GM12875 (cell line): ENCODE results near the gene ZNF83.
"Not testable (repeated sequence)": the region's sequence is repeated elsewhere in the genome, so short reads cannot be mapped to it uniquely, and the experiment has no call there.

Experiments
- H3K4me3 ChIP-seq: one replicate; pipeline ENCODE4 v1.5.1; 2011; ENCODE audit warnings: low read depth, low read length, control low read depth
- TF ChIP-seq, protein P1 (sequence below): IDR thresholded peaks from 2 replicates; pipeline ENCODE4 v1.5.1; 2011; ENCODE audit warnings: low read depth, mild to moderate bottlenecking, control low read depth, inconsistent platforms, low read length, moderate library complexity, borderline replicate concordance; ENCODE audit not compliant: insufficient read depth

The ZNF83 gene

DNA sequence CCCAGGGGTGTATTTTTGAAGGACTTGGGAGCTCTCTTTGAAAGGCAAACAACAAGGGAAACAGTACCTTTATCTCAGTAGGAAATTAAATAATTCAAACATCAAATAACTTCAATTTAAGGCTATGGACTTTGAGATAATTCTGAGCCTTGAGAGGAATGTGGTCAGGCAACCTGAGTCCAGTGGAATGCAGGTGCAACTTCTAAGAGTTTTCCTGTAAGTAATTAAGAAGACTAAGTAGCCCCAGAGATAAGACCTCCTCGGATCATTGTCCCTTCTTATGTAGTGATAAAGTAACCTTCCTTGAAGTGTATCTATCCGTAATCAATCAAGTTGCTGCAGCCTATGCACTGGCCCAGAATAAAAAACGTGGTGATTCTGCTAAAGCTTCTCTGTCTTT, 38.9 kb downstream of the ZNF83 start:
- TF ChIP-seq, protein P1, sequence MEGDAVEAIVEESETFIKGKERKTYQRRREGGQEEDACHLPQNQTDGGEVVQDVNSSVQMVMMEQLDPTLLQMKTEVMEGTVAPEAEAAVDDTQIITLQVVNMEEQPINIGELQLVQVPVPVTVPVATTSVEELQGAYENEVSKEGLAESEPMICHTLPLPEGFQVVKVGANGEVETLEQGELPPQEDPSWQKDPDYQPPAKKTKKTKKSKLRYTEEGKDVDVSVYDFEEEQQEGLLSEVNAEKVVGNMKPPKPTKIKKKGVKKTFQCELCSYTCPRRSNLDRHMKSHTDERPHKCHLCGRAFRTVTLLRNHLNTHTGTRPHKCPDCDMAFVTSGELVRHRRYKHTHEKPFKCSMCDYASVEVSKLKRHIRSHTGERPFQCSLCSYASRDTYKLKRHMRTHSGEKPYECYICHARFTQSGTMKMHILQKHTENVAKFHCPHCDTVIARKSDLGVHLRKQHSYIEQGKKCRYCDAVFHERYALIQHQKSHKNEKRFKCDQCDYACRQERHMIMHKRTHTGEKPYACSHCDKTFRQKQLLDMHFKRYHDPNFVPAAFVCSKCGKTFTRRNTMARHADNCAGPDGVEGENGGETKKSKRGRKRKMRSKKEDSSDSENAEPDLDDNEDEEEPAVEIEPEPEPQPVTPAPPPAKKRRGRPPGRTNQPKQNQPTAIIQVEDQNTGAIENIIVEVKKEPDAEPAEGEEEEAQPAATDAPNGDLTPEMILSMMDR, result no peak

DNA sequence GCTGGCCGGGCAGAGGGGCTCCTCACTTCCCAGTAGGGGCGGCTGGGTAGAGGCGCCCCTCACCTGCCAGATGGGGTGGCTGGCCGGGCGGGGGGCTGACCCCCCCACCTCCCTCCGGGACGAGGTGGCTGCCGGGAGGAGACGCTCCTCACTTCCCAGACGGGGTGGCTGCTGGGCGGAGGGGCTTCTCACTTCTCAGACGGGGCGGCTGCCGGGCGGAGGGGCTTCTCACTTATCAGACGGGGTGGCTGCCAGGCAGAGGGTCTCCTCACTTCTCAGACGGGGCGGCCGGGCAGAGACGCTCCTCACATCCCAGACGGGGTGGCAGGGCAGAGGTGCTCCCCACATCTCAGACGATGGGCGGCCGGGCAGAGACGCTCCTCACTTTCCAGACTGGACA, 44.7 kb downstream of the ZNF83 start:
- H3K4me3 ChIP-seq, result not testable (repeated sequence)

More for the DNA sequence above, 38.9 kb downstream of the ZNF83 start:
- H3K4me3 ChIP-seq, result no peak overlapping the region

DNA sequence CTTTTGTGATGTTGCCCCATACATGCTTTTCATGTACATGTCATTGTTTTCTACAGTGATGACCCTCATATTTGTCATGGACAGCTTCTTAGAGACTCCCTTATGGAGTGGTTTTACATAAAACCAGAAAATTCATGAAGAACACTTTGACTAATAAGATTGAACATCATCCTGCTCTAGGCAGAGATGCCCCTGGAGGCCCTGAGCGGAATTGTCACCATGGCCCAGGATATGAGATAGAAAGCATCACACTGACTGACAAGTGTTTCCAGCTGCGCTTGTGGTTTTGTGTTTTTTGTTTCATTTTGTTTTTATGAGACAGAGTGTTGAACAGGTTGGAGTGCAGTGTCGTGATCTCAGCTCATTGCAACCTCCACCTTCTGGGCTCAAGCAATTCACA, 45.9 kb downstream of the ZNF83 start:
- TF ChIP-seq, protein P1, result no peak
- no peak overlapping the region for H3K4me3 ChIP-seq

DNA sequence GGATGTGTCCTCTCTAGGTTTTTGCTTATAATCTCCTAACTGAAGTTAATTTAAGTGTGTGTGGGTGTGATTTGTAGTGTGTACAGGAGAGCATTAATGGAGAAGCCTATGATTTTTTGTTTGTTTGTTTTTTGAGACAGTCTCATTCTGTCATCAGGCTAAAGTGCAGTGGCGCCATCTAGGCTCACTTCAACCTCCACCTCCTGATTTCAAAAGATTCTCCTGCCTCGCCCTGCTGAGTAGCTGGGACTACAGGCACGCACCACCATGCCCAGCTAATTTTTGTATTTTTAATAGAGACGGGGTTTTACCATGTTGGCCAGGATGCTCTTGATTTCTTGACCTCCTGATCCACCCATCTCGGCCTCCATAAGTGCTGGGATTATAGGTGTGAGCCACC, 47.4 kb downstream of the ZNF83 start:
- no peak overlapping the region for H3K4me3 ChIP-seq
- TF ChIP-seq, protein P1, result no peak

DNA sequence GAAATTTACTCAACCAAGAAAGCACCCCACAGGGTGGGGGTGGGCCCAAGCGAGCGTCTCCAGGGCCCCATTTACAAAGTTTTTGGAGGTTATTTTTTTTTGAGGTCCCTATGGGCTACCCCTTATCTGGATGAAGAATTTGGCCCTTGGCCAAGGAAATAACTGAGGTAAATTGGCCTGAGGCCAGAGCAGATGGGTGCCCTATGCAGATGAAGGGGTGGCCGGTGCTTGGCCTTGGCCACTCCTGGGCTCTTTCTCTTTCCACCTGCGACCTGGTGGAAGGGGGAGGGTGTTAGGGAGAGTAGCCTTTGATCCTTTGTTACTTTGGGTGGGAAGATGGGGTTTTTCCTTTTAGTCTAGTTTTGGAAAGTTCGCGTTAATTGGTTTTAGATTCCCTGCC, 52.6 kb downstream of the ZNF83 start:
- TF ChIP-seq, protein P1, result no peak

DNA sequence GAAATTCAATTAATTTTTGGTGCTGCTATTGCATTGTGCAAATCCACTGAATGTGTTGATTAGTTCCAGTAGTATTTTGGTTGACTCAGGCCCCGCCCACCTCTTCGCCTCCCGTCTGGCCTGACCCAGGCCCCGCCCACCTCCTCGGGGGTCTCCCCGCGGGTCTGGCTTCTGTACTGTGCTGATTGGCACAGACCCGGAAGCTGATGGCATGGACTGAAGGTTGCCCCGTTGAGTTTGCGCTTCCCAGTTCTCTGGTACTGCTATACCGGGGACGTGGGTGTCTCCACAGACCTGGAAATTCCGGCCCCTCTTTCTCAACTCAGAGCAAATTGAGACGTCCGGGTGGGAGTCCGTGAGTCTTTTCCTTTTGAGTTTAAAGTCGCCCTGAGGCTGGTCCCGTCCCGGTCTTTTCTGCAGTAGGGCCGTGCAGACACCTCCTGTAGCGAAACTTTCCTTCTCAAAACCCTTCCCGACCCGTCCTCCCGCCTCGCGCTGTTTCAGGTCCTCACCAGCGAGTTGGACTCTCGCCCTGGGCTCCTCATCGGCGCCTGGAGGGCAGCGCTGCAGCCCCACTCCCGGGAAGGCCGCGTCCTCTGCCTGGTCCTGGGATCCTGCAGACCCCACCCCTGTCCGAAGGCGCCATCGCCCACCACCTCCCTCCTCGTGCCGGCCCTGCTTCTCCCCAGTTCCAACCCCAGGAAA, 53.3 kb downstream of the ZNF83 start:
- TF ChIP-seq, protein P1, result no peak
- H3K4me3 ChIP-seq, result no peak overlapping the region

More for the DNA sequence above, 52.6 kb downstream of the ZNF83 start:
- H3K4me3 ChIP-seq, result no peak overlapping the region

DNA sequence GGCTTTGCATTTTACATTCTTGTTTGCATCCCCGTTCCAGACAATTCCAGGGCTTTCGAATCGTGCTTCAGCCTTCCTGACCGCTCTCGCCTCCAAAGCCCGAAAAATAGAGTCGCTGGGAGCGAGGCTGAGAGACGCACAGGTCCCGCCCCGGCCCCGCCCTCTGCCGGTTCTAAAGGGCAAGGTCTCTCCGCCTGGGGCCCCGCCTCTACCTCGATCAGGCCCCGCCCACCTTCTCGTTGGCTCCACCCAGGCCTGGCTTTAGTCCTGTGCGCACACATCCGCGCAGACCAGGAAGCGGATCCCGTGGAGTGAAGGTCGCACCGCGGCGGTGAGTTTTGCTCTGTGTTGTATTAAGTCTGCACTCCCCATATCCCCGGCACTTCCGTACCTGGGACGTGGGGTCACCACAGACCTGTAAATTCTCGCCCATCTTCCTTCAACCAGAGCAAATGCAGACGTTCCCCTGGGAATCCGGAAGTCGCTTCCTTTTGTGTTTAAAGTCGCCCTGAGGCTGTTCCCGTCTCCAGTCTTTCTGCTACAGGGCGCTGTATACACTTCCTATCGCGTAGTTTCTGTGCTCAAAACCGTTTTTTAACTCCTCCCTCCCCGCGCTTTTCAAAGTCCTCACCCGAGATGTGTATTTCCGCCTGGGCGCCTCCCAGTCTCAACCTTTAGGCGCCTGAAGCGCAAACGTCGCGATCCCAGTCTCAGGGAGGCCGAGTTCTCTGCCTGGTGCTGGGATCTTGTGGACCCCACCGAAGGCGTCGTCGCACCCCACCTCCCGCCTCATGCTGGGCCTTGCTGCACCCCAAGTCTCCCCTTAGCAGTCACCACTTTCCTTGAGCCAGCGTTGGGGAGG, 67.9 kb downstream of the ZNF83 start, which contains the start of gene ZNF701:
TSS of gene ZNF701 (plus strand) at position 288 of the 862 bp plus-strand sequence. CDS start 3,861 bp downstream, outside the sequence.
- H3K4me3 ChIP-seq, result peak within 1 kb of the TSS; percentile 80
- TF ChIP-seq, protein P1, result no peak

DNA sequence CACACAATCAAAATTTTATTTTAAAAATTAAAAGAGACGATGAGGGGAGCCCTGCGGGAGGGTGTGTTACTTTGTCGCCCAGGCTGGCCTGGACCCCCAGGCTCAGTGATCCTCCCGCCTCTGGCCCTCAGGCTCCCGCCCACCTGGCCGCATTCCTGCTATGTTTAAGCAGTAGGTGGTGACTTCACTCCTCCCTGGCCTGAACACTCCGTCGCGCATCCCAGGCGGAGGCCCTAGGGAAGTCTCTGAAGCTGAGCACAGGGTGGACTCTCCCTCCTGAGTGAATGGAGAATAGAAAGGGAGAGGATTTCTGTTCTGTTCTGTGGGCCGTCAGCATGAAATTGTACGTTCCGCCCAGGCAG, 68.5 kb downstream of the ZNF83 start:
- H3K4me3 ChIP-seq, result peak overlapping the region; percentile 51
